ENCODE results near the gene PARP12.

PARP12 gene

GRCh38 chr7:140034421-140034820 lies 28.3 kb downstream of the PARP12 start:
- DNase-seq: no peak

GRCh38 chr7:140033779-140034363 lies 28.9 kb downstream of the PARP12 start:
- no peak for DNase-seq

DNA sequence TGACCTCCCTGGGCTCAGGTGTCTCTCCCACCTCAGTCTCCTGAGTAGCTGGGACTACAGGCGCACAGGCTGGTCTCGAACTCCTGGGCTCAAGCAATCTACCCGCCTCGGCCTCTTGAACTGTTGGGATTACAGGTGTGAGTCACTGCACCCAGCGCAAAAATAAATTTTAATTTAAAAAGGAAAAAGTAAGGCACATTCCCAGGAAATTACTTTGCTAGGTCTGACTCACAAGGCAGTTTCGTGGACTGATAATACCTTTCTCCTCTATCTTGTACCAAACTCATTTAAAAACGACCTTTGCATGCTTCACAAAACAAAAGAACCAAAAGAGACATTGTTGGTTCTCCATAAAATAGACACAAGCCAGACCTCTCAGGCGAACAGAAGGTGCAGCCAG lies 29.7 kb downstream of the PARP12 start:
- DNase-seq: no peak

- DNase-seq: no peak
Measured at GRCh38 chr7:140031364-140031763, 31.4 kb downstream of the PARP12 start.

- DNase-seq: no peak
Measured at GRCh38 chr7:140029072-140029471, 33.7 kb downstream of the PARP12 start.

GRCh38 chr7:140028311-140028710 lies 34.4 kb downstream of the PARP12 start:
- no peak for DNase-seq

- DNase-seq: no peak
Measured at GRCh38 chr7:140027858-140028257, 34.9 kb downstream of the PARP12 start.

DNA sequence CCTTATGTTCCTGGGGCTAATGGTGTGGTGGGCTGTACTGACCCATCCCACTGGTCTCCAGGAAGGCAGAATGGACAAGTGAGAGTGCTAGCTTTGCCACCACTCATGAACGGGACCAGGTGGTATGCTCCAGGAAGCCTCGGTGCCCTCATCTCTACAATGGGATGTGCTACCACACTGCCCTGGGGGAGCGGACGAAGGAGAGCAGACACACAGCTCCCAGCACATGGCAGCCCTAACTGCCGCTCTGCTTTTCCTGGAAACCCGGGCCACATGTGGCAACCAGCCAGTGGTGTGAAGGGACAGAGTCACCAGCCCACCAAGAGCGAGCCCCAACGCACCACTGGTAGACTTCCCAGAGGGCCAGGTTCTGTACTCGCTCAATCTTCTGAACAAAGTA lies 35.8 kb downstream of the PARP12 start:
- no peak for DNase-seq

- no peak for DNase-seq
Measured at GRCh38 chr7:140025814-140026433, 36.8 kb downstream of the PARP12 start.

GRCh38 chr7:140025241-140025640 lies 37.5 kb downstream of the PARP12 start:
- no peak for DNase-seq

- no peak for DNase-seq
Measured at GRCh38 chr7:140024585-140024984, 38.2 kb downstream of the PARP12 start.

DNA sequence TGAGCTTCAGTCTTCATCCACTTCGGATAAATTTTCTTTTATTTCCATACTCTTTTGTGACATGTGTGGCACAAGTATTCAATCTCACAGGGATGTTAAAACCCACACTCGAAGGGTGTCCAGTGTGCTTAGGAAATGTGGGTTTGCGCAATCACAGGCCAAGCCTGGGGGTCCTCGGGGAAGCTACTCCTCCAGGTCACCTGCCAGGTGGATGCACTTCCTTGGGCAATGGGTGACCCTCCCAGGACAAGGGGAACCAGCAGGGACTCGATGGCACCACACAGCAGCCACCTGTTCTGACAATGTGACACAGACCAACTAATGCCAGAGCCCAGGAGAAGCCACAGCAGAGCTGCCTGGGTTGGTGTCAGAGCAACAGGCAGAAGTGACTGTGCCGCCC lies 39.0 kb downstream of the PARP12 start:
- no peak for DNase-seq

GRCh38 chr7:140022582-140023211 lies 40.1 kb downstream of the PARP12 start:
- DNase-seq: no peak

DNA sequence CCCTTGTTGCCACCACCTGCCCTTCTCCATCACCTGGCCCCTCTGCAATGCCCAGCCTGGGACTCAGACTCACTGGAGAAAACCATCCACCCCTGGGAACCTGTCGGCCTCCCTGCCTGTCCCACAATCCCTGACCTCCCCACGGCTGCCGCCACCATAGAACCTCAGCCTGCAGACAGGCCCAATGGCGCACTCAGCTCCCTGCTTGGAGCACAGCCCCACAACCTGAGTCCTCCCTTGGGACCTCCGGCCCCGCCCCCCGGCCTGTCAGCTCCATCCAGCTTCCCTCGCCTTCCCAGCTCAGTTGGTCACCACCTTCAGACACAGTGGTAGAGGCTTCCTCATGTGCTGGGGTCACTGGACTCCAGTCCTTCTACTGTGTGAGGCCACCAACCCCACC lies 41.1 kb downstream of the PARP12 start:
- DNase-seq: no peak

DNA sequence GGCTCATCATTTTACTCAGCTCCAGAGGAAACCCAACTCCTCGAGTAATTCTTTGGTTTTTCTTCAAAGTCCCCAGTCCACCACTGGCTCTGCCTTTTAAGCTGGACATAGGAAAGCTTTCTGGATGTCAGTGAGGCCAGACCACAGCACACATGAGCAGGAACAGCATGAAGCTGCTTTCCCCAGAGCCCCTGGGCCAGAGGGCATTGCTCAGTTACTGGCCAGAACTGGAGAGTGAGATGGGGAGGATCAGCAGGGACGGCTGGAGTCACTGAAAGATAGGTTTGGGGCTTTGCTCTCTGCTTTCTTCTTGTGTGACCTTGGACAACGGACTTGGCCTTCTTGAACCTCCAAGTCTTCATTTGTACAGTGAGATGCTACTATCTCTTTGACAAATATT lies 43.1 kb downstream of the PARP12 start:
- no peak for DNase-seq

- no peak for DNase-seq
Measured at GRCh38 chr7:140019172-140019571, 43.6 kb downstream of the PARP12 start.

DNA sequence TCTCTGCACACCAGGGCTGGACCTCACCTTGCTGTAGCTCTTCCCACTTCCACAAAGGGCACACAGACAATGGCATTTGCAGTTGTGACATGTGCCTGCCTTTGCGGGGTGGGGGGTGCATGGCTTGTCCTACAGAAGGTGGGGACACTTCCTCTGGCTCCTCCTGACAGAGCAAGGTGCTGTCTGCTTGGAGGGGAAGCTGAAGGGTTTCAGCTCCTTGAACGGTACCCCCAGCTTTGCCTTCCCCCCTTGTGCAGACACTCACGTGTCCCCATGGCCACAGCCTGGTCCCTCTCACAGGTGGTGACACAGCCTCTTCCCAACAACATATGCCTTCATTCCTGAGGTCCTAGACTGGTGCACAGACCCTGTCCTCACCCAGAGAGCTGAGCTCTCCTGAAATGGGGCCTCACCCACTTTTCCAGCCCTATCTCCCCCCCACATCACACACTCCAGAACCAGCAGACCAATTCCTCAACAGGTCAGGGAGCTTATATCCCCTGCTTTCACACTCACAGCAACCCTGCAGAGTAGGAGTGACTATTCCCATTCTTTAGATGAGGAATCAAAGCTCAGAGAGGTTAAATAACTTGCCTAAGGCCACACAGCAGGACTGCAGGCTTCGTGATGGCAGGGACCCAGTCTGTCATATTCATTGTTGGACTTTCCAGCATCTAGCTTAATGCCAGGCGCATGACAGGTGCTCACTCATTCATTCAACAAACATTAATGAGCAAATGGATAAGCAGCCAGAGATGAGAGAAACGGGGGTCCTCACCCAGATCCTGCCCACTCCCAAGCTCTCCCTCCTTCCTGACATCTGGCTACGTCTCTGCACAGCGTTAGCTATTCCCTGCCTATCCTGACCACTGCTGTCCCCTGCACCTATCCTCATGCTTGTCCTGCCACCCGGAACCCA lies 44.4 kb downstream of the PARP12 start:
- no peak for DNase-seq

DNA sequence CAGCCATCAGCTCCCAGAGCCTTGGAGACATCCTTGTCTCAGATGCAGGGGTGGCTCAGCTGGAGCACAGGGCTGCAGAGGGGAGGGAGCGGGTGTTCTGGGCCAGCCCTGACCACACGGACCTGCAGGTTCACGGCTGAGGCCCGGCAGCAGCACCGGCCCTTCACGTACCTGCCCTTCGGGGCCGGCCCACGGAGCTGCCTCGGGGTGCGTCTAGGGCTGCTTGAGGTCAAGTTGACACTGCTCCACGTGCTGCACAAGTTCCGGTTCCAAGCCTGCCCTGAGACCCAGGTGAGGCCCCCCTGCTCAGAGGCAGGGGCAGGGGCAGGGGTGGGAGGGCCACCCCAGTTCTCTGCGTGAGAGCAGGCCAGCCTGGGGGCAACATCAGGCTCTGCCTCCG lies 45.2 kb downstream of the PARP12 start:
- no peak for DNase-seq

DNA sequence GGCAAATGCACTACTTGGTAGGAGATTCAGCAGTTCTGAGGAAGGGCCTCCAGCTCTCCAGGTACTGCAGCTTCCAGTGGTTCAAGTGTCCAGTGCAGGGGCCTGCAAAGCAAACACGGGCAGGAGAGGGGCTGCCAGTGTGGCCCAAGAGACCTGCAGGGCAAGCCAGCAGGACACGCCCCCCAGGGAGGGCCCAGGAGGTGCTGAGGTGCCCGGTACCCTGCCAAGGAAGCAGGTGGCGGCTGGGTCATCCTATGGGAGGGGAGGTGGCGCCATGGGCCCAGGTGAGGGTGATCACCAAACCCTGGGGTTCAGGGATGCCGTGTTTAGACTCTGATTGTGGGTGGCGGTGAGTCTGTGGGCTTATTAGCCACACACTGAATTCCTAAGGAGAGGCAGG lies 45.7 kb downstream of the PARP12 start:
- DNase-seq: no peak

DNA sequence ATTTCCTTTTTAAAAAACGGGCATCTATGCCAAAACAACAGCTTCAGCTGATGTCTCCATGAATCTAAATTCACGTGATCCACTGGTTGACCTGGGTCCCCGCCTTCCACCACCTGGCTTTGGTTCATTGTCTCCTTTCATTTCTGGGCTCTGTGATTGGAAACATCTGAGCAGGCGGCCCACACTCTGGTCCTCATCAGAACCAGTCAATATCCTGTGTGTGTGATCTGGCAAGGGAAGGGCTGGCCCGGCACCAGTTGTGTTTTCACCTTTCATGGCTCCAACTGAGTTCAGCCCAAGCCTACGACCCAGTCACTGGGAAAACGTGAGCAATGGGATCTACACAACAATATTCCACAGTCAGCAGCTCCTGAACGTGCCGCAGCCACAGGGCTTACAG lies 46.2 kb downstream of the PARP12 start:
- no peak for DNase-seq

DNA sequence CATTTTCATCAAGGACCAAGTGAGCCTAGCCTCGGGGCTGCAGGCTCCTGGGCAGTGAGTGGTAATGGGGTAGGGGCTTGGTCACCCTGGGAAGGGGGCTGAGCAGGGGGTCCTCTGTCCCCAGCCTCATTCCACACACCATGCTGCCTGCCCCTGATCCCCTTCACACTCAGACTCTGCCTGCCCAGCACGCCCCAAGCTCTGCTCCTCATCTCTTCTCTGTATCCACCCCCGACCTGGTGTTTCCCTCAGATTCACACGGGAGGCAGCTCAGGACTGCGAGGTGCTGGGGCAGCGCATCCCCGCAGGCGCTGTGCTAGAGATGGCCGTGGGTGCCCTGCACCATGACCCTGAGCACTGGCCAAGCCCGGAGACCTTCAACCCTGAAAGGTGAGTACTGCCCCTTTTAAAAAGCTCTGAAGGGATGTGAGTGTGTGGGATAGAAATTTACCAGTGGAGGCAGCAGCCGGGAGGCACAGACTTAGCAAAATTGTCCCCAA lies 47.2 kb downstream of the PARP12 start:
- no peak for DNase-seq

DNA sequence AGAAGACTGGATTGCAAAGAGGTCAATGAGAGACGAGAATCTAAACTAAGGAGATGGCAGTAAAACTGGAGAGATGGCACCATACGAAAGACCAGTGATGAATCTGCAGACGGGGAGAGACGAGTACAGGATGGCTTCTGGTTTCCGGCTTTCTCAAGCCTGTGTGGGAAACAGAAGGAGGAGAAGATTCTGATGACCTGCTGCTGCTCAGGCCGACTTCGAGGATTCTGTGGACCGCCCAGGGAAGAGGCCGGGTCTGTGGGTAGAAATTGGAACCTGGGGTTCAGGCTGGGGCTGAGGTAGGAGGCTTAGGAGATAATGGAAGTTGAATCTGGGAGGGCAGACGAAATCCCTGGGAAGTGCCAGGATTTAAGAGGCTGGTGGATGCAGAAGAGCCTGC lies 48.6 kb downstream of the PARP12 start:
- no peak for DNase-seq

- DNase-seq: no peak
Measured at GRCh38 chr7:140013676-140014075, 49.1 kb downstream of the PARP12 start.
